GM04504 (cell line): ENCODE data around the gene BLZF1.
"Not testable (repeated sequence)": the region's sequence is repeated elsewhere in the genome, so short reads cannot be mapped to it uniquely, and the experiment has no call there.

Experiments used
- DNase-seq: peaks from one replicate; pipeline ENCODE4 v3.0.0-alpha.2; 2012; ENCODE audit warnings: low read depth

BLZF1 gene

DNA sequence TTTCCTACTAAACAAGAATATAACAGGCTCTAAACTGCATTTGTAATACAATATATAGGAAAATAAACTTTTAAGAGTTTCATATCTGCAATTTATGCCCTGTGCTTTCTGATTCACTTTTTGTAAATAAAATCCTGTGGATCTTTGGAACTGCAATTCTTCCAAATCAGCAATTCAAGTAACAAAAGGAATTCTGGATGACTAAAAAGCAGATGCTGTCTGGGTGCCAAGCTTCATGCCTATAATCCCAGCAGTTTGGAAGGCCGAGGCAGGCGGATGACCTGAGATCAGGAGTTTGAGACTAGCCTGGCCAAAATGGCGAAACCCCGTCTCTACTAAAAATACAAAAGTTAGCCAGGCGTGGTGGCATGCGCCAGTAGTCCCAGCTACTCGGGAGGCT is 6.7 kb upstream of the BLZF1 start:
- no peak for DNase-seq

DNA sequence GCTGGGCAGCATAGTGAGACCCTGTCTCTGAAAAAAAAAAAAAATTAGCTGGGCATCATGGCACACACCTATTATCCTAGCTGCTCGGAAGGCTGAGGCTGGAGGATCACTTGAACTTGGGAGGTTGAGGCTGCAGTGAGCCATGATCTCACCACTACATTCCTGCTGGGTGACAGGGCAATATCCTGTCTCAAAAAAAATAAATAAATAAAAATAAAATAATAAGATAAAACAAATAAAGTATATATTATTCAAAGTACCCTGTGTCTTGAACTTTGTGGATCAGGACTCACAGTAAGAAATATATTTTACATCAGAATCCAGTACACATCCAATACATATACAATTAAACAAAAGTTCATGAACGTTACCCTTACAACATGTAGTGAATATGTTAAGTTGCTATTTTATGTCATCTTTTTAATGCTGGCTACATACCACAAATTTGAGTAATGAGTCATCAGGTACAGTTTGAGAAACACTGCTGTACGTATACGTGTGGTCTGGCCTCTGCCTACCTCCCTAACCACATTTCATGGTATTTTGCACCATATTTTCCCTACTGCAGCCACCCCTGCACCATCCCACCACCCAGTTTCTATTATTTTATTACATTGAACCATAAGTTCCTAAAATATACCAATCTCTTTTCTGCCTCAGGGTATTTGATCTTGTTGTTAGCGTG is 4.8 kb upstream of the BLZF1 start:
- peak; percentile 28 for DNase-seq

DNA sequence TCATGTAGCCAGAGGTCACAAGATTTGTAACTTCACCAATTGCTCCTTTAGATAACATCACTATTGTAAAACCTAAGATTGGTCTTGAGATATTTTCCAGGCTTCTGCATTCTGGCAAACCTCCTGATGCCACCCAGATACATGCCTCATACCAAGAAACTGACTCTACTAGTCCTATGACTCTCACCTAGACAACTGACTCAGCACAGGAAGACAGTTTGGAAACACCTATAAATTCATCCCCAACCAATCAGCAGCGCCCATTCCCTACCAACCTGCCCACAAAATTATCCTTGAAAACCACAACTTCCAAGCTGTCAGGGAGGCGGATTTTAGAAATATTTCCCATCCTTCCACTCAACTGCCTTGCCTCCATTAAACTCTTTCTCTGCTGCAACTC is 3.0 kb upstream of the BLZF1 start:
- no peak for DNase-seq

DNA sequence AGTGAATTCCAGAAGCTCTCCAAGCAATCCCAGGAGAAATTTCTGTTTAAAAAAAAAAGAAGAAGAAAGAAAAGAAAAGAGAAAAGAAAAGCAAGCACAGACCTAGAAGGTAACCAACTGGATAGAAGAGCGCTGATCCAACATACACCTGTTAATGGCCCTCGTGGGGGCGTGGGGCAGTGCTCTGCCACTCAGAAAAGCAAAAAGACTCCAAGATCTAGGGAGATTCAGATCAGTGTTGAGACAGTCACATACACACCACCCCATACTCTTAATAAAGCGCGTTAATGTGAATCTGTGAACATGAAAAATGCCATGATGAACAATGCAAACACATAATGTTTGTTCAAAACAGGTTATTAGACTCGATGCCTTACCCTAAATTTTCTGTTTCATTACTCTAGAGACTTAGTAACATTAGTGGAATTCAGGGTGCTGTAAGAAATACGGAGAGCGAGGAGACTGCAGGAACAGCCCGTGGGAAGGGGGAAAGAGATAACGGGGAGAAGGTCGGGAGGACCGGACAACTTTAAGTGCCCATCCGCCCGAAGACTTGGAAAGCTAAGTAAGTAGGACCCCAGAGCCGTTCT is 804 bp upstream of the BLZF1 start:
- no peak for DNase-seq

DNA sequence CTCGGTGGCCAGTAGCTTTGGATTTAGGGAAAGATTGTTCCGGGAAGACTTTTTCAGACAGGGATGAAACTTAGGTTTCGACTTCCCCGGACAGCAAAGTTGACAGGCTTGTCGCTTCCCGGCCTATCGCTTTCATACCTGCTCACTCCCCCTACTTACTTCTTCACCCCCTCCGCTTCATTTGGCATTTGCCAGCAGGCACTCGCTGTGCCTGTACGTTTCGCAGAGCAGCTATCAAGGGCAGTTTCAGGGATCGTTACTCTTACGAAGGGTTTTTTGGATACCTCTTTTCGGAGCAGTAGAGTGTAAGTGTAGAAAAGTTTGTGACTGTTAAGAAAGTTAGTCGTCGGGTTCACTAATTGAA is 393 bp downstream of the BLZF1 start:
- DNase-seq: no peak

DNA sequence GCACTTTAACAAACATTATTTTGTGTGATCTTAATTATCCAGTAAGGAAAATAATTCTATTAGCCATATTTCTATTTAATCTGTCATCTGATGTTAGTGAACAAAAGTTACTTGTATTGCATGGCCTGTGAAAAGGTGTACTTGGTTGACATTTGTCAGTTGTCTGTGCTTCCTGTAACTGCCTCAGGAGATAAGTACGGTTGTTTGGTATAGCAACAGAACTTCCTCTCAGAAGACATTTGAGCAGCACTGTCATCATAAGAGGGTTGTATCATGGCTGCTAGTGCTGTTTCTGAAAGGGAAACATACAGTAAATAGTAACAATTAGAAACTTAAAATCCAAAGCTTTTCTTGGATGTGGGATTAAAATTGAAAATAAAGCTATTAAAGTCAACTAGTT is 3.4 kb downstream of the BLZF1 start:
- DNase-seq: no peak

DNA sequence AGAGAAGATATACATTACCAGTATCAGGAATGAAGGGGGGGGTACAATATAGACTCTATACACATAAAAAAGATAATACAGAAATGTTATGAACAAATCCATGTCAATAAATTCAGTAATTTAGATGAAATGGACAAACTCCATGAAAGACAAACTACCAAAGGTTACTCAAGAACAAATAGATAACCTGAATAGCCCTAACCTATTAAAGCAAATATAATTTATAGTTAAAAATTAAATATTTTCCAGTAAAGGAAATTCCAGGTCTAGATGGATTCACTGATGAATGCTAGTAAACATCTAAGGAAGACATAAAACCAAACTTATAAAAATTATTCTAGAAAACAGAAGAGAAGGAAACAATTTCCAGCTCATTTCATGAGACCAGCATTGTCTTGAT is 13.2 kb downstream of the BLZF1 start:
- no peak for DNase-seq

DNA sequence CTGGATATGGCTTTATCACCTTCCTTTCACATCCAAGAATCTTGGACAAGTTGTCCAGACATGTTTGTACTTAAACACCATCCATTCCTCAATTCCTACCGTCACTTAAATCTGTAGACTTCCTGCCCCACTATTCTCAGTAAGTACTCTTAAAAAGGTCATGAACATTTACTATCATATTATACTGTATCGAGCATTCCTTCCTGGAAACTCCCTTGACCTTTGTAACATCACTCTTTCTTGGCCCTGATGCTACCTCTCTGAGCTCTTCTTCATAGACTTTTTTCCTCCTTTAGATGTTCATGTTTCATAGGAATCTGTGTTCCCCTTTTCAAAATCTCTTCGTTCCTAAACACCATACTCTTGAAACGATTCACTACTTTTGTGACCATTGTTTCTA is 15.5 kb downstream of the BLZF1 start:
- DNase-seq: no peak

DNA sequence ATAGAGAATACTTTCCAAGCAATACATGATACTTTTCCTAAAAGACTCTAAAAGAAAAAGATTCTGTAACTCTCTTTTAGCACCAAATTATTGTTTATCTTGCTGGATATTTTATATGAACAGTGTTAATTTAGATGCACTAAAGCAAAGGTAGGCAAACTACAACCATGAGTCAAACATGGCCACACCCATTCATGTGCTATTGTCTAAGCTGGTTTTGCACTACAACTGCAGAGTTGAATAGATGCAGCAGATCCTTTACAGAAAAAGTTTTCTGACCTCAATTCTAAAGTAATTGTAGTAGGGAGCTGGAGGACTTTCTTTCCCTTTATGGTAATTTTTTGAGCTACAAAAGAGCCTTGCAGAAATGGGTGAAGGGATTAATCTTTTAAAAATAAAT is 19.4 kb downstream of the BLZF1 start:
- DNase-seq: no peak

DNA sequence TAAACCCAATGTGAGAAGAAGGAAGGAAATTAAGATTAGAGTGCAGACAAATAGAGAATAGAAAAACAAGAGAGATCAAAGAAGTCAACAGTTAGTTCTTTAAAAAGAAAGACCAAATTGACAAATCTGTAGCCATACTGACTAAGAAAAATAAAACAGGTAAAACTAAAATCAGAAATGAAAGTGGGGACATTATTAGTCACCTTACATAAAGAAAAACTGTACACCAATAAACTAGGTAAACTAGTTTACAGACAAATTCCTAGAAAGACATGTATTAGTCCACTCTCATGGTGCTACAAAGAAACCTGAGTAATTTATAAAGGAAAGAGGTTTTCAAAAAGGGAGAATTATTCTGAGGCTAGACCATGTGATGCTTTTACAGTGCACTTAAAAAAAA is 22.3 kb downstream of the BLZF1 start:
- no peak for DNase-seq

DNA sequence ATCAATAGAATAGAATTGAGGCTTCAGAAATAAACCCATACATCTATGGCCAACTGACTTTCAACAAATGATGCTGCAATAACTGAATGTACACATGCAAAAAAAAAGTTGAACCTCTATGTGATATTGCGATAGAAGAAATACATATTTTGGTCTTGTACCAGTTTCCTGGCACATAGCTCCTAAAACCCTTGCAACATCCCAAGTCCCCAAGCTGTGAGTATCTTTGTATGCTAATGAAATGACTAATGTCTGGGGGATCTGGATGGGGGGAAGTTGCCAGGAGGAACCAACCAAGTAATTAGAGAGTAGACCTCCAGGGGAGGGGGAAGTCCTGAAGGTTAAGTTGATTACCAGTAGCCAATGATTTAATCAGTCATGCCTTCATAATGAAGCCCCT is 24.4 kb downstream of the BLZF1 start:
- DNase-seq: no peak

DNA sequence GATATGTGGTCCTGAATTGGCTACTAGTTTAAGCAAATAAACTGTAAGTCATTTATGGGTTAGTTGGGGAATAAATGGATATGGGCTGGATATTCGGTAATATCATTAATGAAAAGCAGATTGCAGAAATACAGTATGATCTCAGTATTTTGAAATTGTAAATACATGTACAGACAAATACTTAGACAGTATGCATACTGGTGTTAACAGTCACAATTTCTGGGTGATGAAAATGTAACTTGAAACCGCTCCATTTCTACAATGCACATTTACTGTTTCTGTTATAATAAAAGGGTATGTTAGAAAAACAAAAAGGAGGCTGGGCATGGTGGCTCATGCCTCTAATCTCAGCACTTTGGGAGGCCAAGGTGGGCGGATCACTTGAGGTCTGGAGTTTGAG is 28.0 kb downstream of the BLZF1 start:
- DNase-seq: no peak

DNA sequence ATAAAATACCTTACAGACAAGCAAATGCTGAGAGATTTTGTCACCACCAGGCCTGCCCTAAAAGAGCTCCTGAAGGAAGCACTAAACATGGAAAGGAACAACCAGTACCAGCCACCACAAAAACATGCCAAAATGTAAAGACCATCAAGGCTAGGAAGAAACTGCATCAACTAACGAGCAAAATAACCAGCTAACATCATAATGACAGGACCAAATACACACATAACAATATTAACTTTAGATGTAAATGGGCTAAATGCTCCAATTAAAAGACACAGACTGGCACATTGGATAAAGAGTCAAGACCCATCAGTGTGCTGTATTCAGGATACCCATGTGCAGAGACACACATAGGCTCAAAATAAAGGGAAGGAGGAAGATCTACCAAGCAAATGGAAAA is 34.6 kb downstream of the BLZF1 start:
- DNase-seq: not testable (repeated sequence)

DNA sequence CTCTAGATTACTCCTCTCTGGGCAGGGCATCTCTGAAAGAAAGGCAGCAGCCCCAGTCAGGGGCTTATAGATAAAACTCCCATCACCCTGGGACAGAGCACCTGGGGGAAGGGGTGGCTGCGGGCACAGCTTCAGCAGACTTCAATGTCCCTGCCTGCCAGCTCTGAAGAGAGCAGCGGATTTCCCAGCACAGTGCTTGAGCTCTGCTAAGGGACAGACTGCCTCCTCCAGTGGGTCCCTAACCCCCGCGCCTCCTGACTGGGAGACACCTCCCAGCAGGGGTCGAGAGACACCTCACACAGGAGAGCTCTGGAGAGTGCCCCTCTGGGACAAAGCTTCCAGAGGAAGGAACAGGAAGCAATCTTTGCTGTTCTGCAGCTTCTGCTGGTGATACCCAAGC is 40.3 kb downstream of the BLZF1 start:
- DNase-seq: not testable (repeated sequence)

DNA sequence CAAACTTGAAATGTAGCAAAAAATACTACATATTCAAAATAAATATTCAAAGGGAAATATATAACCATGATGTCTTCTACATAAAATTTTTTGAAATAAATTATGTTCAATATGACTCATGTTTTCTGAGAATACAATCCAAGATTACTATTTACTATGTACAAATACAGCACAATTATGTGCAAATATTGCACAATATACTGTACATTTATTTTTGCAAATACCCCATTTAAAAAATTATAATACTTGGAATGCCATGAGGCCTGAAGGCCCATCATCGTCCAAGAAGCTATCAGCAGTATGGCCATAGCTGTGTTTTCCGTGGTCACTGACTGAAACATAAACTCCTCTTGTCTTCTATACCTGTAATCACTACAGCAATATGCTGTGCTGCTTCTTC is 47.0 kb downstream of the BLZF1 start:
- DNase-seq: no peak

DNA sequence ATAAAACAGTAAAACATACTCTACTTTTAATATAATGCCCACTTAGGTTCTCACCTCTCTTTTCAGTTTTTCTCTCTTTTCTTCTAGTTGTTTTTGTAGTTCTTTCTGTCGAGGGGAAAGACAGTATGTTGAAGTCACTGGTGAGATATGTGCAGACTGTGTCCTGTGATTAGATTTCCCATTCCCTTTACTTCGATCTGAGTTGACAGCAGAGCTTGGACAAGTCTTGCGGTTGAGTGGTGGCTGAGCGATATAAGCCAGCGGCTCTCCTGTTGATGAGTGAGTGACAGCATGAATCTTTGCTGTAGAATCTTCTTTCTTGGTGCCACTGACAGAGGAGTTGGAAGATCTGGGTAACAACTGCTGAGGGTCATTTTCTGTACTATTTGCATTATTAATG is 53.3 kb downstream of the BLZF1 start:
- DNase-seq: no peak

DNA sequence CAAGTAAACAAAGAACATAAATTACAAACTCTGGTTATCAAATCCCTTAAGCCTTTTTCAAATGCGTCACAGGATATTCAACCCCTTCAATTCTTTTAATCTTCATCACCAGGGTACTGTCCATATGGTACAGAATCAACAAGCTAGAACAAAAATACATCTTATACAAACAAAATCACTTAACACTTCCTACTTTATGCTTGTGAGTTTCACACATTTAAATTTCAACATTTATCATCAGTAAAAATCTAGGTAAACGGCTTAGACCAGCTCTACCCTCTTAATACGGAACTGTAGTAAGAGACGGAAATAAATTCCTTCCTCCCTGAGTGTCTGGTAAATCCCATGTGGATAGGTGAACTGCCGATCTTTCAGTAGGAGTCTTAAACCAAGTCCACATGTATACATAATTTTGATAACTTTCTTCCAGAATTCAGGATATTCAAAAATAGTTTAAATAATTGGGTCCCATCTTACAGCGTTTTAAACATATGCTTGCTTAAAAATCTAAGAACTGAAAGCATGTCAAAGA is 58.2 kb downstream of the BLZF1 start:
- DNase-seq: no peak

DNA sequence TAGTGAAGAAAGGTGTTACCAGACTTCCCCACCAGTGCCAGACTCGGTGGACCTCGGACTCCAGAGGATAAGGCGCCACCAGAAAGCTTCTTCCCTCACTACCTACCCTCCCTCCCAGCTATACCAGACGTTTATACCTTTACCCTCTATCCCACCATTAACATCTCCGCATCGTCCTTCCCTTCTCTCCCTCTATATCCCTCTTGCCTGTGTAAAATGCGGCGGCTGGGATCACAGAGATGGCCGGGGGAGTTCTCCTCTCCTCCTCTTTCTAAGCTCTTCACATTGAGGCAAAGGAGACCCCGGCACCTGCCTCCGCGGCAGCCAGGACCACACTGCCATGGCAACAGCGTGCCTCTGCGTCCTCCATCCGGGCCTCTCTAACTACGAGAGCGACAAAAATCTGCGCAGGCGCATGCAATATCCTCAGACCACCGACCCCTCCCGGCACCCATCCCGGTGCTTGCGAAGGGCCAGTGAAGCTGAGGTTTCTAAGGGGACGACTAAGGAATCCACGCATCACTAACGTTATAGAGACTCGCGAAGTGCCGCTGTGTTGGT is 59.2 kb downstream of the BLZF1 start, which contains the start of gene CCDC181:
Gene CCDC181 (minus strand): TSS at position 394 of the 561 bp plus-strand sequence. CDS start 2,547 bp downstream, outside the sequence.
- DNase-seq: no peak
